GM04503 (cell line): Measurements from ENCODE around the gene ZPLD1.

Source experiments
- DNase-seq: peaks from one replicate; pipeline ENCODE4 v3.0.0-alpha.2; 2012; ENCODE audit warnings: low read depth

The ZPLD1 gene

DNA sequence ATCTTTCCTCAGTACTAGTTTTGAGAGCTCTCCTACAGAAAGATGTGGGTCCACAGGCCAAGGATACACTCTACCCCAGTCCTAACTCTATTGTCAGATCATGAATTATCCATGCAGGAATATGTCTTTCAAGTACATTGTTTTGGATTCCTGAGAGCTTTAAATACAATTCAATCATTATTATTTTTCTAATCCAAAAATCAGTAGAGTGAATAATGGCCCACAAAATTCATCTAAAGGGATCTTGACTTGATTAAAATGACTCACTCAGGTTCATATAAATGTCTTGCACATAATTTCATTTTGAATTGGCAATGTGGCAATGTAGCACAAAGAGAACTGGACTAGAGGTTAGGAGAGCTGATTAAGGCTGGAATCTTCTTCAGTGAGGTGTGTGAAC is 93.9 kb downstream of the ZPLD1 start:
- DNase-seq: no peak
